Natural killer cell (primary cell): ENCODE measurements around the gene RASAL1. TPM values are rescaled to one million over a fixed set of nuclear protein-coding genes. Genes with fewer than 3 reads are reported as not detected.
A peak's percentile ranks its signal among the peaks of the same experiment; 100 is the strongest.

Experiments used
- ATAC-seq, 3 donors: fragments of 150-1000 bp in 2 of 3; fragments of 200-7000 bp in 1 of 3; cut with Tn5 transposase; 1 replicate in 1 of 3; 2 replicates in 2 of 3; pipeline ENCODE4 v1.10.0; 2021; ENCODE audit warnings: mild to moderate bottlenecking in 2 of 3, moderate library complexity in 2 of 3
- DNase-seq, 2 donors: peaks; one replicate each; pipeline versions ENCODE4 v3.0.0 to v3.0.0-alpha.2; 2013 to 2021; ENCODE audit warnings: mixed read lengths in 1 of 2
- H3K27ac ChIP-seq: one replicate; pipeline ENCODE4 v1.5.1; 2013; ENCODE audit warnings: mild to moderate bottlenecking, low read length
- H3K27me3 ChIP-seq: one replicate; pipeline ENCODE4 v1.6.1; 2013; ENCODE audit warnings: low read length; ENCODE audit not compliant: control insufficient read depth, insufficient read depth
- H3K36me3 ChIP-seq: one replicate; pipeline ENCODE4 v1.6.1; 2013; ENCODE audit warnings: low read length; ENCODE audit not compliant: control insufficient read depth, insufficient read depth
- H3K4me1 ChIP-seq: one replicate; pipeline ENCODE4 v1.6.1; 2013; ENCODE audit warnings: low read length; ENCODE audit not compliant: control insufficient read depth, insufficient read depth
- H3K4me3 ChIP-seq: one replicate; pipeline ENCODE4 v1.5.1; 2013; ENCODE audit warnings: low read length
- H3K9me3 ChIP-seq: one replicate; pipeline ENCODE4 v1.6.1; 2013; ENCODE audit warnings: low read length; ENCODE audit not compliant: control insufficient read depth, insufficient read depth
- H3K27ac Mint-ChIP-seq, 2 donors: one replicate each; pipeline ENCODE4 v1.8.0; 2022; ENCODE audit warnings: mild to moderate bottlenecking in 2 of 2, mixed read lengths in 2 of 2, moderate library complexity in 1 of 2
- H3K27me3 Mint-ChIP-seq, 2 donors: one replicate each; pipeline ENCODE4 v1.8.0; 2022; ENCODE audit warnings: low read depth in 2 of 2, mixed read lengths in 2 of 2
- H3K36me3 Mint-ChIP-seq: one replicate; pipeline ENCODE4 v1.8.0; 2022; ENCODE audit warnings: mixed read lengths
- H3K4me1 Mint-ChIP-seq, 2 donors: one replicate each; pipeline ENCODE4 v1.8.0; 2022; ENCODE audit warnings: mixed read lengths in 2 of 2
- H3K4me3 Mint-ChIP-seq: one replicate; pipeline ENCODE4 v1.8.0; 2022; ENCODE audit warnings: mild to moderate bottlenecking, moderate library complexity, mixed read lengths
- H3K9me3 Mint-ChIP-seq, 2 donors: one replicate each; pipeline ENCODE4 v1.8.0; 2022; ENCODE audit warnings: mixed read lengths in 2 of 2
- CTCF ChIP-seq: fragments of 200-600 bp; IDR thresholded peaks from one replicate; pipeline ENCODE4 v1.8.0; 2022; ENCODE audit warnings: antibody characterized with exemption
- WGBS: methylation state at CpG from one replicate; pipeline ENCODE4 v1.1.7; 2013; ENCODE audit warnings: missing lambda C conversion rate; ENCODE audit not compliant: insufficient coverage; 5-methylcytosine and 5-hydroxymethylcytosine counted together
- intact Hi-C: fragments of 100-400 bp; cut with micrococcal nuclease; formaldehyde crosslinking; loops from one replicate; pipeline ENCODE4 v1.14.2; 2022
- total RNA-seq, 4 donors: library from RNA; stranded (reverse); fragments of 120-200 nt in 1 of 4; gene quantifications; one replicate each; pipeline versions ENCODE4 v1.2.3 to v1.2.4, GENCODE V29; 2013 to 2022

The RASAL1 gene
- total RNA-seq, 3 donors from 2014 or later (not counting 1 experiment from before 2014, with no cell fraction given): not detected

GRCh38 chr12:113073586-113073985, 62.0 kb downstream of the RASAL1 start:
- H3K27ac Mint-ChIP-seq: no peak overlapping the region

GRCh38 chr12:113072136-113072535, 63.4 kb downstream of the RASAL1 start:
- intact Hi-C loops: no loop called here
- Mint-ChIP-seq H3K4me3 (no peak overlapping the region), H3K9me3 (no peaks in the 10 kb centered on the region), H3K36me3 (no peaks in the 10 kb centered on the region), H3K4me1 (peaks cover 0 to 18% of the 10 kb centered on the region in 2 donors), H3K27ac (no peak overlapping the region), H3K27me3 (peaks cover 13 to 16% of the 10 kb centered on the region in 2 donors)
- no peak for TF ChIP-seq CTCF
- 74% methylated on average over 3 of the region's 3 CpGs for WGBS
- Histone ChIP-seq H3K27ac (no peak overlapping the region), H3K36me3 (peaks cover 2% of the 10 kb centered on the region), H3K9me3 (no peaks in the 10 kb centered on the region), H3K27me3 (no peaks in the 10 kb centered on the region), H3K4me3 (no peak overlapping the region), H3K4me1 (peaks cover 52% of the 10 kb centered on the region)
- DNase-seq: no peak
- no peak for ATAC-seq

More at GRCh38 chr12:113073586-113073985, 62.0 kb downstream of the RASAL1 start:
- WGBS: 81% methylated on average over 3 of the region's 3 CpGs
- Mint-ChIP-seq H3K4me1 (peaks cover 0 to 18% of the 10 kb centered on the region in 2 donors), H3K36me3 (no peaks in the 10 kb centered on the region), H3K27me3 (peaks cover 16 to 21% of the 10 kb centered on the region in 2 donors), H3K4me3 (no peak overlapping the region), H3K9me3 (no peaks in the 10 kb centered on the region)
- Histone ChIP-seq H3K4me1 (peaks cover 57% of the 10 kb centered on the region), H3K36me3 (peaks cover 4% of the 10 kb centered on the region), H3K9me3 (no peaks in the 10 kb centered on the region), H3K27ac (no peak overlapping the region), H3K27me3 (no peaks in the 10 kb centered on the region), H3K4me3 (no peak overlapping the region)
- no peak for ATAC-seq
- DNase-seq: no peak
- intact Hi-C loops: no loop called here
- TF ChIP-seq CTCF: no peak

- Mint-ChIP-seq H3K4me3 (no peak overlapping the region), H3K9me3 (no peaks in the 10 kb centered on the region), H3K36me3 (no peaks in the 10 kb centered on the region), H3K27me3 (peaks cover 10 to 16% of the 10 kb centered on the region in 2 donors), H3K4me1 (peaks cover 0 to 18% of the 10 kb centered on the region in 2 donors), H3K27ac (no peak overlapping the region)
- Histone ChIP-seq H3K27ac (peak overlapping the region; percentile 73), H3K36me3 (peaks cover 2% of the 10 kb centered on the region), H3K27me3 (no peaks in the 10 kb centered on the region), H3K9me3 (no peaks in the 10 kb centered on the region), H3K4me3 (no peak overlapping the region), H3K4me1 (peaks cover 48% of the 10 kb centered on the region)
- ATAC-seq: no peak
- TF ChIP-seq CTCF: no peak
- intact Hi-C loops: no loop called here
- 90% methylated on average over 21 of the region's 21 CpGs for WGBS
- no peak for DNase-seq
These were observed 64.1 kb downstream of the RASAL1 start for GRCh38 chr12:113071135-113072112.
